ENCODE results near the gene CHM.

The CHM gene

GRCh38 chrX:85903692-85904471, 143.5 kb downstream of the CHM start:
- TF ChIP-seq CTCF (IDR thresholded peaks at IDR 0.05; ENCODE audit: extremely low read depth, missing control alignments): no peak
- DNase-seq (ENCODE audit: low spot score): no peak

DNA sequence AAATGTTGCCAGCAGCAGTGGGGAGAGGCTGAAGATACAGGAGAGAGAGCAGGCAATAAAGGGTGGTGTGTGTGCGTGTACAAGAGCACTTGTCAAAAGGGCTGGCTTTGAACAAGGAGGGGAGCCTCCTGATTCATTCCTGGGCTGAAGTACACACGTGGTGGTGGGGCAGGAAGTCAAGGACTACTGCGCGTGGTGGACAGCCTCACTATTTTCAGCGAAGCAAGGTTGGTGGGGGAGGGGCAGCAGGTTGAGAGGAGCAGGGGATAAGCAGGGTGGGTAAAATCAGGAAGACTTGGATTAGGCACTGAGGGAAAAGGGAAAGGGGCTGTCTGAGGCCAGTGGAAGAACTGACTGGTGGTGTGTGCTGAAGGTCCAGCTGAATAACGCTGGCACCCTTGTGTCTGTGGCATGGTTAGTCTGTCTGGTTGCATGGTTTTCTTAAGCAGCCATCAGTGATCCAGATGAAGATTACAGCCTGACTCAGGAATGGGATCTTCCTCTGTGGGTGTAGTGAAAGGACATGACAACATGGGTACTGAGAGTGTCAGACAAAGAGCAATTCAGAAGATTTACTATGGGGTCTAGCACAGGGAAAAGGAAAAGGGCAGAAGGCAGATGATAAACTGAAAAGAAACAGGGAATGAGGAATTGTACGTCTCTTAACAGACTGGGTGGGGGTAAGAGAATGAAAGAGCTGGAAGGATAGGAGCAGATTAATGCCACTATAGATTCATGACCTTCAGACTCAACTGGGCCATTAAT, 149.8 kb downstream of the CHM start:
- DNase-seq (ENCODE audit: low spot score): no peak
- no peak for TF ChIP-seq CTCF (IDR thresholded peaks at IDR 0.05; ENCODE audit: extremely low read depth, missing control alignments)

- TF ChIP-seq CTCF (IDR thresholded peaks at IDR 0.05; ENCODE audit: extremely low read depth, missing control alignments): no peak
- no peak for DNase-seq (ENCODE audit: low spot score)
Measured at GRCh38 chrX:85882601-85883000, 164.8 kb downstream of the CHM start.

- DNase-seq (ENCODE audit: low spot score): no peak
- no peak for TF ChIP-seq CTCF (IDR thresholded peaks at IDR 0.05; ENCODE audit: extremely low read depth, missing control alignments)
Measured at GRCh38 chrX:85870585-85870984, 176.8 kb downstream of the CHM start.

GRCh38 chrX:85865324-85865723, 182.0 kb downstream of the CHM start:
- no peak for DNase-seq (ENCODE audit: low spot score)
- no peak for TF ChIP-seq CTCF (IDR thresholded peaks at IDR 0.05; ENCODE audit: extremely low read depth, missing control alignments)

DNA sequence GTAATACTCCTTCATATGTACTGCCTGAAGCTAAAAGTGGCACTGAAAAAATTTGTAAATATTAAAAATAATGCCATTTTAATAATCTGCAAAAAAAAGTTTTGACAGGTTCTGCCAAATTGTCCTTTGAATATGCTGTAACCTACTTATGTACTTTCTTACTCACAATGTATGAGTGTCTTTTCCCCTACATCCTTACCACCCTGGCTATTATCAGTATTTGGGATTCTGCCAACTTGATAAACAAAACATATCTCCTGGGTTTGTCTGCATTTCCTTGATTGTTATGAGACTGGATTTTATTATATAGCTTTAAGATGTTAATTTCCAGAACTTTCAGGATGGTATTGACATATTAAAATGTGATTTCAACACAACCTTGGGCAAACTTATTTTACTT, 187.9 kb downstream of the CHM start:
- DNase-seq (ENCODE audit: low spot score): no peak
- TF ChIP-seq CTCF (IDR thresholded peaks at IDR 0.05; ENCODE audit: extremely low read depth, missing control alignments): no peak

- peak; percentile 2 for DNase-seq (ENCODE audit: low spot score)
- TF ChIP-seq CTCF (IDR thresholded peaks at IDR 0.05; ENCODE audit: extremely low read depth, missing control alignments): no peak
Measured at GRCh38 chrX:85851418-85851817, 195.9 kb downstream of the CHM start.
